Esophagus squamous epithelium (tissue), 5 donors: ENCODE measurements around the gene STING1. TPM values are rescaled to one million over a fixed set of nuclear protein-coding genes. Genes with fewer than 3 reads are reported as not detected.
A peak's percentile ranks its signal among the peaks of the same experiment; 100 is the strongest.

ENCODE experiments used
- DNase-seq: peaks from one replicate; lab custom pipeline; 2025; lab: John Stamatoyannopoulos, UW
- H3K27ac ChIP-seq, 4 donors: fragments of 200-600 bp; sonication (generic); one replicate each; pipeline ENCODE4 v1.5.1; 2016 to 2019; ENCODE audit warnings: mild to moderate bottlenecking in 1 of 4
- H3K27me3 ChIP-seq, 4 donors: fragments of 200-600 bp; sonication (generic); 1 replicate in 3 of 4; 2 replicates in 1 of 4; pipeline versions ENCODE4 v1.5.1 to v1.6.0; 2017 to 2021; ENCODE audit warnings: antibody characterized with exemption in 1 of 4
- H3K36me3 ChIP-seq, 3 donors: fragments of 200-600 bp; sonication (generic); one replicate each; pipeline ENCODE4 v1.5.1; 2016 to 2019
- H3K4me1 ChIP-seq, 3 donors: fragments of 200-600 bp; sonication (generic); one replicate each; pipeline ENCODE4 v1.5.1; 2017 to 2019
- H3K4me3 ChIP-seq, 4 donors: fragments of 200-600 bp; sonication (generic); 1 replicate in 3 of 4; 2 replicates in 1 of 4; pipeline ENCODE4 v1.5.1; 2016 to 2019; ENCODE audit warnings: mild to moderate bottlenecking in 2 of 4, moderate library complexity in 1 of 4
- H3K9me3 ChIP-seq, 3 donors: fragments of 200-600 bp; sonication (generic); one replicate each; pipeline ENCODE4 v1.5.1; 2016 to 2019
- POLR2A ChIP-seq, 4 donors: fragments of 450-650 bp; IDR thresholded peaks; one replicate each; pipeline ENCODE4 v1.6.1; 2017; ENCODE audit warnings: antibody characterized with exemption in 4 of 4, mild to moderate bottlenecking in 4 of 4, moderate library complexity in 3 of 4
- WGBS, 2 donors: methylation state at CpG; one replicate each; pipeline ENCODE4 v1.1.5; 2018; 5-methylcytosine and 5-hydroxymethylcytosine counted together
- intact Hi-C: fragments of 100-400 bp; cut with DNase I; formaldehyde crosslinking; loops from one replicate; pipeline ENCODE4 v1.15.0; 2022
- total RNA-seq, 4 donors: library from RNA; depleted of rRNA; stranded (reverse); fragments of >200 nt; gene quantifications; one replicate each; pipeline ENCODE4 v1.1.0, GENCODE V29; 2016
- TF ChIP-seq, protein P1 (sequence below), 6 experiments: fragments of 450-650 bp in 4 of 6; fragments of 200-600 bp in 2 of 6; sonication (generic) in 2 of 6; IDR thresholded peaks; one replicate each; pipeline ENCODE4 v1.5.1; 2016 to 2019; ENCODE audit warnings: antibody characterized with exemption in 6 of 6, mild to moderate bottlenecking in 4 of 6, moderate library complexity in 4 of 6
- donor health status: DM: yes; HTN: yes; CAD: no.

STING1 gene
- total RNA-seq, 4 donors from 2014 or later: 33.0 to 49.6 (median 38.6) TPM

- Histone ChIP-seq H3K9me3 (no peaks in the 10 kb centered on the region), H3K4me3 (no peak overlapping the region), H3K36me3 (peaks cover 7 to 53% (median 25%) of the 10 kb centered on the region in 3 donors), H3K27ac (peak overlapping the region in 2 of 4 donors; percentile 57 to 68), H3K27me3 (no peaks in the 10 kb centered on the region), H3K4me1 (peaks cover 7 to 67% (median 36%) of the 10 kb centered on the region in 3 donors)
- intact Hi-C loops: no loop called here
- TF ChIP-seq, protein P1, sequence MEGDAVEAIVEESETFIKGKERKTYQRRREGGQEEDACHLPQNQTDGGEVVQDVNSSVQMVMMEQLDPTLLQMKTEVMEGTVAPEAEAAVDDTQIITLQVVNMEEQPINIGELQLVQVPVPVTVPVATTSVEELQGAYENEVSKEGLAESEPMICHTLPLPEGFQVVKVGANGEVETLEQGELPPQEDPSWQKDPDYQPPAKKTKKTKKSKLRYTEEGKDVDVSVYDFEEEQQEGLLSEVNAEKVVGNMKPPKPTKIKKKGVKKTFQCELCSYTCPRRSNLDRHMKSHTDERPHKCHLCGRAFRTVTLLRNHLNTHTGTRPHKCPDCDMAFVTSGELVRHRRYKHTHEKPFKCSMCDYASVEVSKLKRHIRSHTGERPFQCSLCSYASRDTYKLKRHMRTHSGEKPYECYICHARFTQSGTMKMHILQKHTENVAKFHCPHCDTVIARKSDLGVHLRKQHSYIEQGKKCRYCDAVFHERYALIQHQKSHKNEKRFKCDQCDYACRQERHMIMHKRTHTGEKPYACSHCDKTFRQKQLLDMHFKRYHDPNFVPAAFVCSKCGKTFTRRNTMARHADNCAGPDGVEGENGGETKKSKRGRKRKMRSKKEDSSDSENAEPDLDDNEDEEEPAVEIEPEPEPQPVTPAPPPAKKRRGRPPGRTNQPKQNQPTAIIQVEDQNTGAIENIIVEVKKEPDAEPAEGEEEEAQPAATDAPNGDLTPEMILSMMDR (IDR thresholded peaks at IDR 0.05): no peak
- no peak for TF ChIP-seq POLR2A (IDR thresholded peaks at IDR 0.05)
- no peak for DNase-seq
- WGBS, 2 donors: 86 to 87% methylated on average over 6 to 8 of the region's 13 CpGs
Measured at GRCh38 chr5:139475865-139476617, 6.5 kb downstream of the STING1 start.

- no peaks in the 10 kb centered on the region for H3K27me3 ChIP-seq
- TF ChIP-seq, protein P1 (IDR thresholded peaks at IDR 0.05): no peak
- no peak for TF ChIP-seq POLR2A (IDR thresholded peaks at IDR 0.05)
- H3K27ac ChIP-seq: peak overlapping the region in 3 of 4 donors; percentile 9 to 68 (median 57)
- no peaks in the 10 kb centered on the region for H3K9me3 ChIP-seq
- H3K36me3 ChIP-seq: peaks cover 7 to 49% (median 25%) of the 10 kb centered on the region in 3 donors
- no peak overlapping the region for H3K4me3 ChIP-seq
- DNase-seq: no peak
- 49 to 55% methylated on average over 12 of the region's 13 CpGs for WGBS, 2 donors
- H3K4me1 ChIP-seq: peaks cover 0 to 63% (median 32%) of the 10 kb centered on the region in 3 donors
- intact Hi-C loops: no loop called here
Measured at GRCh38 chr5:139474890-139475791, 7.4 kb downstream of the STING1 start.

- Histone ChIP-seq H3K4me3 (no peak overlapping the region), H3K9me3 (no peaks in the 10 kb centered on the region), H3K36me3 (peaks cover 7 to 39% (median 22%) of the 10 kb centered on the region in 3 donors), H3K4me1 (peaks cover 0 to 49% (median 27%) of the 10 kb centered on the region in 3 donors), H3K27ac (peak overlapping the region in 3 of 4 donors; percentile 48 to 76 (median 68)), H3K27me3 (no peaks in the 10 kb centered on the region)
- no peak for DNase-seq
- TF ChIP-seq, protein P1 (IDR thresholded peaks at IDR 0.05): peak in 1 of 6 experiments; percentile 21
- no peak for TF ChIP-seq POLR2A (IDR thresholded peaks at IDR 0.05)
- 5 to 20% methylated on average over 2 of the region's 2 CpGs for WGBS, 2 donors
- intact Hi-C loops: no loop called here
Measured at GRCh38 chr5:139473565-139473964, 9.0 kb downstream of the STING1 start.

DNA sequence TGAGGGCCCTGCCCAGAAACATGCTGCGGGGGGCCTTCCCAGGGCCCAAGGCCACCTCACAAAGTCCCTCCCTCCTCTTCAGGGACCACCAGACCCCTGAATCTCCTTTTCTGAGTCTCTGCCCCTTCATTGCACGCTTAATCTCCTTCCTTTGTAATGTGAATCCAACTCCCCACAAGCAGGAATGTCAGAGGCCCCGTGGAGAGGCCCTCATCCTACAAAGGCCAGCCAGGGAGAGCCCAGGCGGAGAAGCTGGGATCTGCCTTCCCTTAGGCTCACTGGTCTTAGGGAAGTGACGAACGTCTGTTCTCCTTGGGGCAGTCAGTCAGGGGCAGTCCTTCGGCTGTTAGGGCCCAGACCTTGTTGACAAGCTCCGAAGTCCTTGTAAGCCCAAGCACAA, 9.5 kb downstream of the STING1 start:
- H3K27me3 ChIP-seq: no peaks in the 10 kb centered on the region
- intact Hi-C loops: no loop called here
- no peak for DNase-seq
- no peaks in the 10 kb centered on the region for H3K9me3 ChIP-seq
- peaks cover 7 to 34% (median 22%) of the 10 kb centered on the region in 3 donors for H3K36me3 ChIP-seq
- H3K27ac ChIP-seq: peak overlapping the region in 3 of 4 donors; percentile 48 to 76 (median 68)
- peaks cover 0 to 45% (median 27%) of the 10 kb centered on the region in 3 donors for H3K4me1 ChIP-seq
- TF ChIP-seq POLR2A (IDR thresholded peaks at IDR 0.05): no peak
- TF ChIP-seq, protein P1 (IDR thresholded peaks at IDR 0.05): no peak
- 57 to 100% methylated on average over 1 to 8 of the region's 8 CpGs for WGBS, 2 donors
- no peak overlapping the region for H3K4me3 ChIP-seq
